Inferior parietal cortex (tissue), 1 donor: ENCODE results near the gene CSNK1G3.

Source experiments
- DNase-seq: peaks from one replicate; pipeline ENCODE4 v3.0.0-alpha.2; 2016; ENCODE audit errors: extremely low spot score

Gene CSNK1G3

GRCh38 chr5:123645024-123645603 is 133.1 kb downstream of the CSNK1G3 start:
- no peak for DNase-seq

GRCh38 chr5:123647066-123647465 is 135.1 kb downstream of the CSNK1G3 start:
- no peak for DNase-seq

- DNase-seq = no peak
These were observed 139.3 kb downstream of the CSNK1G3 start for GRCh38 chr5:123651234-123651633.

- no peak for DNase-seq
These were observed 147.0 kb downstream of the CSNK1G3 start for GRCh38 chr5:123659011-123659410.

- DNase-seq = no peak
These were observed 147.5 kb downstream of the CSNK1G3 start for GRCh38 chr5:123659495-123659894.

GRCh38 chr5:123664961-123665360 is 153.0 kb downstream of the CSNK1G3 start:
- DNase-seq = no peak

GRCh38 chr5:123665822-123666371 is 153.9 kb downstream of the CSNK1G3 start:
- no peak for DNase-seq
